ENCODE data around the gene MAP10.

The MAP10 gene

DNA sequence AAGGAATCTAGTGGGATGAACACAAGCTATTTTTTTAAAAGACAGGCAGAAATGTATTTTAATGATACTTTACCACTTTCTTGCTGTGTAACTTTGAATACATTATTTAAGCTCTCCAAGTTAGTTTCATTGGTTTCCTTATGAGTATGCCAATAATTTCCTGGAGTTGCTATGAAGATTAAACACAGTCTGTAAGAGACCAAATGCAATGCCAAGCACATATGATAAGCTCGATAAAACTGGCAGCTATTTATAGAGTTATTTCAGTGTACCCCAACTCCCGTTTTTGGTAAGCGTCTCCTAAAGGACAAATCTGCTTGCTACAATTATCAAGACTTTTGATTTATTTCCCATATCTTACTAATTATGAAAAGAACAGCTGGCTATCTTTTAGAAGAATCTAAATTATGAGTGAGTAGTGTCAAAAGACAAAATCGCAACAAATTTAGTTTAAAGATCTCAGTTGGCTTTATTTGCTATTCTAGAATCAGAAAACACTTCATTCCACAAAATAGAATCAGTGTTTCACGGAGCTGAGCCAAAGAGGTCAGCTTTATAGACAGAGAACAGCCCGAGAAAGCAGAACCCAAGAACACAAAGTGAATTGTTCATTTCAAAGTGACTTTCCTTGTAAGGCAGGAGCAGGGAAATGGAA lies 7.2 kb upstream of the MAP10 start:
- DNase-seq, result no peak

DNA sequence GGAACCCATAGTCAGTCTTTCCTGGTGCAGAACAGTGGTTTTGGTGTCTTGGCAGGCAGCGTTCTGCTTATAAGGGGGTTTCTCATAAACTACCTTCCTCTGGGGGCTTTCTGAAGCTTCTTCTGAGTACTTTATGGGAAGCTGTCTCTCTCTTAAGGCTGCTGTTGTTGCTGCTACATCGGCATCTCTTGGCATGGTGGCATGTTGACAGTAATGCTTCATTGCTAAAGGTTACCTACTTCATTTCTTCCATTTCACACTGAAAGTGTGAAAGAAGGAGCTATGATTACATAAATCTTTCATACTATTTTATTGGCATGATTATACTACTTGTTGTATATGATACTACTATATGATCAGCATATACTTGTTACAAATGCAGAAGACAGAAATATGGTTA lies 6.3 kb upstream of the MAP10 start:
- DNase-seq, result no peak

DNA sequence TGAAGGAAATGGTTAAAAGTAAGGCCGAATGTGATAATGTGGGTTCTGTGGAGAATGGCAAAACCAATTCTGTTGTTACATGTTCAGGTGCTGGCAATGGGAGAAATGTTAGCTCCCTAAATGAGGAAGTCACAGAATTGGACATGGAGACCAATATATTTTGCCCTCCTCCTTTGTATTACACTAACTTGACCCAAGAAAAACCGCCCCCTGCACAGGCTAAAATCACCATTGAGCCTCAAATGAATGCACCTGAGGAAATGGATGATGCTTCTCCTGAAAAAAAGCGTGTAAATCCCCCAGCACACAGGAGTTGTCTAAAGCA lies 932 bp downstream of the MAP10 start:
- DNase-seq, result no peak

DNA sequence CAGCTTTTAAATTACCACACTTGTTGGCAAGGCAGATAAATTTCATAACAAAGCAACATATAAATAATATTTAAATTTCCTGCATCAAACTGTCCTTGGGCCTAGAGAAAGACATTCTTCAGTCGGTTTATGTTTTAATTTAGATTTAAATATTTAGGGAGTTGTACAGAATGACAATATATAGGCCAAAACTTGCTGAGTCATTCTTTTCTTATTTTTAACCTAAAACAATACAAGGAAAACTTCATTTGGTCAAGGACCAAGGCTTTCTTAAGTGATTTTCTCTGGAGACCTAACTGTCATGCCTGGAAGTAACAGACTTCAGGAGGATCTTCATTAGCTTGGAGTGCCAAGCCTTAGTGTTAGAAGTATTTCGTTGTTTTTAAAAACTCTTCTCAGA lies 5.6 kb downstream of the MAP10 start:
- DNase-seq, result no peak

DNA sequence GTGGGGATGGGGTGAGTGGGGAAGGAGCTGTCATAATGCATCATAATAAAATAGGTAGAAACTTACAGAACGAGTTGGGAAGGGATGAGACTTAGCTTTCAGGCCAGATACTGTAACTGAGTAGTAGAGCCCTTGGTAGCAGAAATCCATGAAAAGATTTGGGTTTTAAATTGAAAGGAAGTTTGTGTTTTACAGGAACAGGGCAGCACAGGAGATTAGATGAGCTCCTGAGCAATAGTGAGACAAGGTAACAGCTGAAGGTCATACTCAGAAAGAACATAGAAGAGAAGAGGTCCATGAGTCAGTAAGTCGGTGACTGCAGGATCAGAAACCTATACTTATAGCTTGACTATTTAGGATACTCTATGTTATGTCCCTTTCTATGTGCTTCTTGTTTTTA lies 7.3 kb downstream of the MAP10 start:
- DNase-seq, result no peak

DNA sequence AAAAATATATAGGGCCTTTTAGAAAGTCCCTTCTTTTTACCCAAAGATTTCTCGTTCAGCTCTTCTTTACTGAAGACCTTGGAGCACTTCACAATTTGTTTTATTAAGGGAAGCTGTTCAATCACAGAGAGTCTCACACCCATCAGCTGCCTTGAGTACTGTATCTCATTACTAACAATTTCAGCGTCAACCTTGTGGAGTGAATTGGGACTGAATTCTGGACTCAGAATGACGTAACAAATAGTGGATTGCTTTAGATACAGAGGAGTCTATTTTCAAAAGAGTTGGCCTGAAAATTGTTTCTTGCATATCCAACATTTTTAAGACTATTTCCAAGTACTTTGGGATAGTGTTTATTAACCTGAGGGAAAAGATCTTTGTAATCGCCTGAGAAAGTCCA lies 7.9 kb downstream of the MAP10 start:
- no peak for DNase-seq

DNA sequence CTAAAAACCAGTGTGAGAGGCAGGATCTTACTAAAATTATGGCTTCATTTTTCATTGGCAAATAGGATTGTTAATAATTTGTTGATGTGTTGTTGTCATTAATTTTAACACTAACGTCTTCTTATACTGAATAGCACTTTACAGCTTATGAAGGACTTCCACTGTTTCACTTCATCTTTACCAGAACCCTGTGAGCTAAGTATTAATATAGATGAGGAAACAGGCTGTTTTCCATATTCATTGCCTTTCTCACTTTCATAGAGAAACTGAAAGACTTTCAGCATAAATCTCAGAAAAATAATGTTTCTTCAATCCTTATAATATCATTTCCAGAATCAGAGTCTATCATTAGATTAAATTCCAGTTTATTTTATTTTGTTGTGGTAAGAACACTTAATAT lies 8.5 kb downstream of the MAP10 start:
- no peak for DNase-seq

DNA sequence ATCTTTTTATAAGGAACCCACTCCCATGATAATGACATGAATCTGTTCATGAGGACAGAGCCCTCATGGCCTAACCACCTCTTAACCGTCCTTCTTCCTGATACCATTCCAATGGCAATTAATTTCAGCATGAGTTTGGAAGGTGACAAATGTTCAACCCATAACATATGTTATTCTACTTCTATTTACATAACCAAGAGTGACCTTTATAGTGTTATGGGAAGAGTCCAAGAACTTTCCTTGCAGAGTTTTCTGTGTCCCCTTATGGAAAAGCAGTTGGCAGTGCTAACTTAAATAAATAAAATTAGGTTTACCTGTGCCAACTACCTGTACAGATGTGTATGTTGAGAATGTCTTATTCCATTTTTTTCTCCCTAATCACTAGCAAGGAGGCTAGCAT lies 11.1 kb downstream of the MAP10 start:
- no peak for DNase-seq

DNA sequence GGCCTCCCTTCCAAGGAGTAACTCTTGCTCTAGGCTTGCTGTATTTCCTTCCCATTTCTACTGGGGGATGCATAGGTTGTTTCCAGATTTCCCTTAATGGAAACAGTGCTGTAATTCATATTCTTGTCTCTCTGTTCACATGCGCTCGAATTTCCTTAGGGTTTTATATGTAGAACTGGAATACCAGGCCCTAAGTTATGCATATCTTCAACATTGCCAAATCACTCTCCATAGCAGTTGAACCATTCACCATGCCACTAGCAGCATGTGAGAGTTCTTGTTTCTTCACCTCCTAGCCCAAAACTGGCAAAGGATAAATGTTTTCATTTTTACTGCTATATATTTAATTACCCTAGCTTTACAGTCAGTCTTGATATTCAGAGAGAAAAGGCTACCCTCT lies 12.8 kb downstream of the MAP10 start:
- DNase-seq, result no peak

DNA sequence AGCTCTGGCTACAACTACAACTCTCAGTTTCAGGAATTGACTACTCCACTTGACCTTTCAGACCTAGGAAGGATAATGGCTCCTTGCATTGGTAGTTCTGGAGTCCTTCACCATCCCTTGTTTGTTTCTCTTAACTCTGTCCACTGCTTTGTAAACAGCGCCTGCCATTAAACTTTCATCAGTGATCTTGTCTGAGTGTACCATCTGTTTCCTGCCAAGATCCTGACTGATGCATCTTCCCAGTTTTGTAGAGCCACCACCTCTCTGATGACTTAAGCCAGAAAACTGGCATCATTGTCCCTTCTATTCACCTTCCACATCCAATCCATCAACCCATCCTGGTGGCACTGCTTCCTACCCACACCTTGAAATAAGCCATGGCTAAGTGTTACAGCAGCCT lies 15.2 kb downstream of the MAP10 start:
- no peak for DNase-seq

DNA sequence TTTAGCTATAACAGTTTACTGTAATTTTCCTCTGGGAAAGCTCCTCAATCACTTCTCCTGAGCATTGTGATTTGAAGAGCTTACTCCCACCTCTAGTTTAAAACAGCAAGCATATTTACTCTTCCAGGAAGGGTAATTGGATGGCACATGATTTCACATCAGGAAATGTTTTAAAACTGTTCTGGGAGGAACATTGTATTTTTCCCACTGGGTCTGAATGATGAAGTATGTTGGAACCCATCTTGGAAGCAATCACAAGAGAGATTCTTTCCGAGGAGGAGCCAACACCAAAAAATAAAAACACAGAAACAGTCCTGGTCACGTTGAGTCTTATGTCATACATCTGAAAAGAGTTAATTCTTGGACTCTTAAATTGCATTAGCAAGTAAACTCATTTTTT lies 17.3 kb downstream of the MAP10 start:
- no peak for DNase-seq

DNA sequence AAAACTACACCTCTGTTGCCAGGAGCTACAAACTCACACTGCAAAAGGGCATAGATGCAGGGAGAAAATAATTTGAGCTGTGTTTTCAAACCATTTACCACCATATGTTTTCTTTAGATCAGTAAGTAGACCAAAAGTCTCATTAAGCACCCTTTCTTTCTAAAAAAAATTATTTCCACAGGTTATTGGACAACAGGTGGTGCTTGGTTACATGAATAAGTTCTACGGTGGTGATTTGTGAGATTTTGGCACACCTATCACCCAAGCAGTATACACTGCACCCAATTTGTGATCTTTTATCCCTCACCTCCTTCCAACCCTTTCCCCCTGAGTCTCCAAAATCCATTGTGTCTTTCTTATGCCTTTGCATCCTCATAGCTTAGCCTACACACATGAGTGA lies 21.1 kb downstream of the MAP10 start:
- no peak for DNase-seq

DNA sequence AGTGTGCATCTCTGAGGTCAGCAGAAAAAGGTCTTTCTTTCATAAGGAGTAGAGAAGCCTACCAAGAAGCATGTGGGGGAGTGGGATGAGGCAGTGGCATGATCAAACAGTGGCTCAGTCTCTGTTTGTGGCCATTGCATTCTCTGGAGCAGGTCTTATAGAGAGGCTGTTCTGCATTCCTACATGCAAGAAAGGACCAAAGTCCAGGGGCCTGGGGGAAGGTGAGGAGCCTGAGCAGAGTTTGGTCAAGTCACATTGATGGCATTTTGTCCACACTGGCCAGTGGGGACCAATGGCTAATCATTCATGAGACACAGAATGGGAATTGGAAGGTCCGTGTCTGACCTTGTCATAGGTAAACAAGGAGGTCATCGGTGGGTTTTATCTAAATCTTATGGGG lies 25.4 kb downstream of the MAP10 start:
- no peak for DNase-seq

DNA sequence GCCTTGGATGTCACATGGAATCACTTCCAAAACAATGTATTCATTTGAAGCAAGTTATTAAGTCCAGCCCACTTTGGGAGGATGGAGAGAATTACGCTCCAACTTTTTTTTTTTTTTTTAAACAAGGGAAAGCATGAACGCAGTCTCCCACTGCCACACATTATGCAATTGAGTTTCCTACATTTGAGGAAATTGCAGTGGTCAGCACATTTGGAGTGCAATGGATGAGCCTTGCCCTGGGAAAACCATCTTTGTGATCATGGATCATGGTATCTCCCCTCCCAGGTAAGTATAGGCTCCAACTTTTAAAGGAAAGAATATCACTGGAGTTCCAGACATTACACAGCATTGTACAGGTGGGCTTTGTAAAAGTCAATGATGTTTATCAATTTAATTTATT lies 26.7 kb downstream of the MAP10 start:
- DNase-seq, result no peak

DNA sequence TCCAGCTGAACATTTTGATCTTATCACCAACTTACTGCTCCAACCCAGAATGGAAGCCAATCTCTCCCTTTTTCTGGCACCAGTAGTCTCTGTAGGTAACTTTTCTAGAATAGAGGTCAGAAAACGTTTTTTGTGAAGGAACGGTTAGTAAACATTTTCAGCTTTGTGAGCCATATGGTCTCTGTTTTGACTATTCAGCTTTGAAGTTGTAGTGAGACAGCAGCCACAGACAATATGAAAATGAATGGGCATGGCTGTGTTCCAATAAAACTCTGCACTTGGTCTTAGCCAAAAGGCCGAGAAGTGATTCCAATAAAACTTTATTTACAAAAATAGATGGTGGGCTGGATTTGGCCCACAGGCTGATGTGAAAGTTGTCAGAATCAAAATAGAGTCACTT lies 28.9 kb downstream of the MAP10 start:
- DNase-seq, result no peak

DNA sequence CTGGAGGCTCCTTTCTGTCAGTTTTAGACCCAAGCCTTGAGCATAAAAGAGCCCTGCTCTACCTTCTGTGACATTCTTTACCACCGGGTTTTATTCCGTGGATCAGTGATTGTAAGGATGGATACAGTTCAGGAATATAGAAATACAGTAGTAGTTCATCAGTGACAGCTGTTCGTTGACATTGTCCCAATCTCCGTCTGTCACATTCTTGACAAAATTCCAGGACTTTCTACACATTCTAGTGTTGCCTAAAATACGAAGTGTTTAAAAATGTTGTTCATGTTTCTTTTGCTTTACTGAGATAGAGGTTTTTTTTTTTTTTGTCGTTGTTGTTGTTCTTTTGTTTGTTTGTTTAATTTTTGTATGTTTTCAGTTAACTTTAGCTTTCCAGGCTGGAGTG lies 29.9 kb downstream of the MAP10 start:
- no peak for DNase-seq

DNA sequence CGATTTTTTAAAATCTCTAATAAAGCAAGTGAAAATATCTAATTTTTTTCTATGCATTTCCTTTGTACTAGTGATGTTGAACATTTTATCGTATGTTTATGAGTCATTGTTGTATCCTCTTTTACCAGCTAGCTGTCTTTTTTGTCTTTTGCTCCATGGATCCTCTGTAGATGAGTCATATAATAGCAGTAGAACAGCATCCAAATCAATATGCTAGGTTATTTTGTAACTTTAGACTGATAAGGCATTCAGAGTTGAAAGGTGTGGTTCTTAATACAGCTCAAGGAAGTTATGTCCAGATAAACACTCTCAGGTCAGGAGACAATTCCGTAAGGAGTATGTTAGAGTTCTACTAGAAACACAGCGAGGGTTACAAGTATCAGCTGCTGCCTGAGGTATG lies 31.9 kb downstream of the MAP10 start:
- no peak for DNase-seq

DNA sequence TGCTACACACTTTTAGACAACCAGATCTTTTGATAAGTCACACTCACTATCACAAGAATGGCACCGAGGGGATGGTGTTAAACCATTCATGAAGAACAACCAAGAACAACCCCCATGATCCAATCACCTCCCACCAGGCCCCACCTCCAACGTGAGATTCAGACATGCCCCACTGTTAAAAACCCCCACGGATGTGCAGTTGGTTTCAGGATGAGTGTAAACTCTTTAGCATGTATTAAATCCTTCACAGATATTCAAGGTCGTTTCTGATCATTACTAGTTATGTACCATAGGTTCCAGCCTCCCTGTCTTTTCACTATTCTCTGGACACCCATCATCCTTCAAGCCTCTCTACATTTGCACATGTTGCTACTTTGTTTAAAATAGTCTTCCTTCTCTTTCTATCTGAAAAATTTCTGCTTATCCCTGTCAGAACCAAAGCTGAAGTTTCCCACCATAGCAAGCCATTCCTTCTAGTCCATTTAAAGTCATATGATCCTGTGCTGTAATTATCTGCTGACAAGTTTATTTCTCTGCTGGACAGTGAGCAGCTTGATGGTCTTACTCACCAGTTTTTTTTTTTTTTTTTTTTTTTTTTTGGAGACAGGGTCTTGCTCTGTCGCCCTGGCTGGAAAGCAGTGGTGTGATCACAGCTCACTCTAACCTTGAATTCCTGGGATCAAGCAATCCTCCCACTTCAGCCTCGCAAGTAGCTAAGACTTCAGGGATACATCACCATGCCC lies 36.8 kb downstream of the MAP10 start:
- DNase-seq, result no peak

DNA sequence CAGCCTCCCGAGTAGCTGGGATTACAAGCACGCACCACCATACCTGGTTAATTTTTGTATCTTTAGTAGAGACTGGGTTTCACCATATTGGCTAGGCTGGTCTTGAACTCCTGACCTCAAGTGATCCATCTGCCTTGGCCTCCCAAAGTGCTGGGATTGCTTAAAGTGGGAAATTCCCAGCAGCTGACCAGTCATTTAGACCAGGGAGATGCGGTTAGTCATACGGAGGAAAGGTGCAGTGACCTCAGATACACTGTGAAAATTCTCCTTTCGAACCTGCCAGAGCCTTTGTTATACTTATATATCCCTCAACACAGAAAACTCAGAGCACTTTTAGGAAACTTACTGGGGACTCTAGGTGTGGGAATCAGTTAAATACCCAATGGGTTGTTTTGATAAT lies 39.6 kb downstream of the MAP10 start:
- no peak for DNase-seq

DNA sequence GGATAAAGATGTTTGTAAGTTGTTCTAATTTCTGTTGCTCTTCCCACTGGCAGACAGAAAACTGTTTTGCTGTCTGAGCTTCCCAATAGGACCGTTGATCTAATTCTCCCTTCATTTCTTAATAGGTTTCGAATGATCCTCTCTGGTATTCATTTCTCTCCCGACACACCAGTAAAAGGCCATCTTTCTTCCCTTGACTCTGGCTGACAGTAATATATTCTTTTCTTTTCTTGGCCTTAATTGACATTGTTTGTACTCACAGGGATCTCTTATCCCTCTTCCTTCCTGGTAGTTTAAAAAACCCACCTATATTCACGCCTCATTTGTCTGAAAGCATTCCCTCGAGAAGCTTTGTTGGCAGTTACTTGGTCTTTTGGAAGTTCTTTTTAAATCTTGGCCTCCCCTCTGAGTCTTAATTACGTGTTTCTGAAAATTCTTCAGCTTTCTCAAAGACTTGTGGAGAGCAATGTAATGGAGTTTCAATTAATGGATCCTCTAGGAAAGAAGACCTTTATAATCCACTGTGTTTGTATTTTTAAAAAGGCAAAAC lies 40.3 kb downstream of the MAP10 start:
- no peak for DNase-seq

DNA sequence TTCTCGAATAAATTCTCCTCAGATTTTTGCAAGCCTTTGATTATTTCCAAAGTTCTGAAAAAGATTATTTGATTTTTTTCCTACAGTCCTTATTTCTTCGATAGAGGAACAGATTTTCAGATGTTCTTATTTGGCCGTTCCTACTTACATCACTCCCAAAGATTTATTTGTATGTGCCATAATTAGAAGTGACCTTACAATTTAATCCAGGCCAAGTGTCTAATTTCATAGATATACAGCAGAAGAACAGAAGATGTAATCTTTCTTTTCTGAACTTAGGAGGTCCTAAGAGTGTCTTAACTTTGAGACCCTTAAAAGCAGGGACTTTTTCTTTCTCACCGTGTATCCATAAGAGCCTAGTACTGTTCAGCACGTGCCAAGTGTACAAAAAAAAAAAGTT lies 46.3 kb downstream of the MAP10 start:
- no peak for DNase-seq

DNA sequence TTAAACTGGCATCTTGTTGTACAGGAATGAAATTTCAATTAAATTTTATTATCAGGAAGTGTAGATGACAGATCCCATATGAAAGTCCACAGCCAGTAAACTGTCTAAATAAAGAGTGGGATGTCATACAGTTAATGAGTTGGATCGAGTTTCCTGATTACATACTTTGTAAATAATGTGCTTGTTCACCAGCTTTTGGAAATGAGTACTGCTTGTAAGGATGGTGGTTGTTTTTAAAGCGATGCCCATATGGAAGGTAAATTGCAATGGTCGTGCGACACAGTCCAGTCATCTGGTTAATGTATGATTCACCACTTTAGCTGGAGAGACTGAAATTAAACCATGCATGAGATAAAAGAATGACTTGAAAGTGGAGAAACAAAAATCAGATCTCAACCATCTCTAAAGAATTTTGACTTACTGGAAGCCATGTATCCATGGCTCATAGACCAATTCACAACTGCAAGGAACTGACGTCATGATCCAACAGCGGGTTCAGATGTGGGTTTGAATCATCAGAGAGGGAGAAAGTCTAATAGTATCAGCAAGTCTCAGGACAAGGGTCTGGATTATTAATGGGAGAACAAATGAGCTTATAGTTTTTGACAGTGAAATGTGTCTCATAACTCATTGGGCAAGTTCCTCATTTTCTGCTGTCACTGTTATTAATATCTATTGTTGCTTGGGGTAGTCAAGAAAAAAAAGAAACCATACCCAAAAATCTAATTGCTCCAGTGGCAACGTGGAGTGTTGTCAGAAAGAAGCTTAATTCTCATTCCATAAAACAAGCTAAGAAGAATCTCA lies 49.0 kb downstream of the MAP10 start:
- no peak for DNase-seq

DNA sequence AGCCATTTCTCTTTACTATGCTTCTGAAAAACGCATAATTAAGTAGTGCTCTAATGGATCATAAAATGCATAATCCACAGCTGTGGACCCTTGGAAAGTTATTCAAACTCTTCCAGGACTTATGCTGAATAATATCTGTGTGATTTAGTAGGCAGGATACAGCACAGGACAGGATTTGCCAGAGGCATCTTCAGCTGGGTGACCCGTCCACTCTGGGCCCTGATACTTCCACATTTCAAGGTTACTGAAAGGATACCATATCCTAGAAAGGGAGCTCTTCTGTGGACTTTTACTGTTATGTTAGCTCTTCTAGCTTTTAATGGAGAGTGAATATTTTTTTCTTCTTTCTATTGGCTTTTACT lies 49.6 kb downstream of the MAP10 start:
- DNase-seq, result no peak

DNA sequence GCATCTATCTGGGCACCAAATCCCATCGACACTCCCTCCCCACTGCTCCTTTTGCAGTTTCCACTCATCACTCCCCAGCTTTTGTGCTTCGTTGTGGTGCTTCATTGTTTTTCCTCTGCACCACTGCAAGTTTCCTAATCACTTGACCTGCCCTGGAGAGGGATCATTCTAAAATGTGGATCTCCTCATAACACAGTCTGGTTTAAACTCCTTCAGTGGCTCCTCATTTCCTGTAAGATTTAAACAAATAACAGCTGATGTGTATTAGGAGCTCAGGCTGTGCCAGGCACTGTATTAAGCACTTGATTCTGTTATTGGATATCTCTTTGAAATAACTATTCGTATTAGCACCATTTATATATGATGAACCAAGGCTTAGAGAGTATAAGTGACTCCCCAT lies 51.3 kb downstream of the MAP10 start:
- no peak for DNase-seq

Data from GOT3 (cell line).